GM03348 (cell line): ENCODE measurements around the gene PGRMC2.
"Not testable (repeated sequence)": the region's sequence is repeated elsewhere in the genome, so short reads cannot be mapped to it uniquely, and the experiment has no call there.

Experiments used
- DNase-seq: peaks from one replicate; pipeline ENCODE4 v3.0.0; 2012; ENCODE audit warnings: low spot score

The PGRMC2 gene

DNA sequence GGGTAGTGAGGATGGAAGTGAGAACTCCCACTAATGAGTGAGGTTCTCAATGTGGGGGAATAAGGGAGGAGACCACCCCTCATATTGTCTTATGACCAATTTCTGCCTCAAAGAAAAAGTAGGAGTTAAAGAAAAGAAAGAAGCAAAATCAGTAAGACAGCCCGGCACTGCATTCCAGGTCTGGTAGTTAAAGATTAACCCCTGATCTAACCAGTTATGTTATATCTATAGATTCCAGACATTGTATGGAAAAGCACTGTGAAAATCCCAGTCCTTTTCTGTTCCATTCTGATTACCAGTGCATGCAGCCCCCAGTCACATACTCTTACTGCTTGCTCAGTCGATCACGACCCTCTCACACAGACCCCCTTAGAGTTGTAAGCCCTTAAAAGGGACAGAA, 20.4 kb downstream of the PGRMC2 start:
- DNase-seq = not testable (repeated sequence)

DNA sequence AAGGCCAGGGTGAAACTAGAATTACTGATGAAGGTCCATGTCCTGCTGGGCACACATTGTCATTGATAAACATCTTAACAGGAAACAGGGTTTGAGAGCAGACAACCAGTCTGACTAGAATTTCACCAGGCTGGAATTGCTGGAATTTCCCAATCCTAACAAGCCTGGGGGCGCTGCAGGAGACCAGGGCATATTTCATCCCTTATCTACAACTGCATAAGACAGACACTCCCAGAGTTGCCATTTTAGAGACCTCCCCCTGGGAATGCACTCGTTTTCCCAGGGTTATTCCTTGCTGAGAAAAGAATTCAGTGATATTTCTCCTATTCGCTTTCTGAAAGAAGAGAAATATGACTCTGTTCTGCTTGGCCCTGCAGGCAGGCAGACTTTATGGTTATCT, 22.1 kb downstream of the PGRMC2 start:
- DNase-seq = not testable (repeated sequence)

DNA sequence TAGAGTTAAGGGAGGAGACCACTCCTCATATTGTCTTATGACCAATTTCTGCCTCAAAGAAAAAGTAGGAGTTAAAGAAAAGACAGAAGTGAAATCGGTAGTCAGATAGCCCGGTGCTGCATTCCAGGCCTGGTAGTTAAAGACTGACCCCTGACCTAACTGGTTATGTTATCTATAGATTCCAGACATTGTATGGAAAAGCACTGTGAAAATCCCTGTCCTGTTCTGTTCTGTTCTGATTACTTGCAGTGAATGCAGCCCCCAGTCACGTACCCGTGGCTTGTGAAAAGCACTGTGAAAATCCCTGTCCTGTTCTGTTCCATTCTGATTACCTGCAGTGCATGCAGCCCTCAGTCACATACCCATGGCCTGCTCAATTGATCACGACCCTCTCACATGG, 27.7 kb downstream of the PGRMC2 start:
- not testable (repeated sequence) for DNase-seq

DNA sequence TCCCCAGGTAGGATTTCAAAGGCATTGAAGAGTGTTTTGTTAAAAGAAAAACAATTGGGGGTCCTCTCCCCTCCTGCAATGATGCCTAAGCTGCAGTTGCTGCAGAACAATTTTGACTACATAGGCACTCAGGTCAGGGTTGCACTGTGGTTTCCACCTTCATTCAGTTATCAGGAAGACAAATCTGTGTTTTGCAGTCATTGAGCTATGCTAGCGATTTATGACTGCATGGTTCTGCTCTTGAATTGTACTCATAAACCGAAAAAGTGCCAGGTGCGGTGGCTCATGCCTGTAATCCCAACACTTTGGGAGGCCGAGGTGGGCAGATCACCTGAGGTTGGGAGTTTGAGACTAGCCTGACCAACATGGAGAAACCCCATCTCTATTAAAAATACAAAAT, 29.4 kb downstream of the PGRMC2 start:
- not testable (repeated sequence) for DNase-seq

DNA sequence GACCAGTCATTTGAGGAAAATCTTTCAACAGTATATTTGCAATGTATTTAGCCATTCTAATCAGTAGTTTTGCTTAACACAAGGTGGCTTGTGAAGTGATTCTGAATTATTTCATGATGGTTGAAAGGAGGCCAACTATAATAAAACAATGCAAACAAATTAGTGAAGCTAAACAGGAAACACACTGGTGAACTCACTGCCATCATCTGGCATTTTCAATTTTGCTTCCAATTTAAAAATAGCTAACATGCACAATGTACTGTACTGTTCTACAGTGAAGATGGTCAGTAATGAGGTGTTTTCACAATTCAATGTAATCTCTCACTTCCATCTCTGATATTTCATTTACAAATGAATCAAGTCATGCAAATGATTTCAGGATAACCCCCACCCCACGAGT, 31.1 kb downstream of the PGRMC2 start:
- no peak for DNase-seq

DNA sequence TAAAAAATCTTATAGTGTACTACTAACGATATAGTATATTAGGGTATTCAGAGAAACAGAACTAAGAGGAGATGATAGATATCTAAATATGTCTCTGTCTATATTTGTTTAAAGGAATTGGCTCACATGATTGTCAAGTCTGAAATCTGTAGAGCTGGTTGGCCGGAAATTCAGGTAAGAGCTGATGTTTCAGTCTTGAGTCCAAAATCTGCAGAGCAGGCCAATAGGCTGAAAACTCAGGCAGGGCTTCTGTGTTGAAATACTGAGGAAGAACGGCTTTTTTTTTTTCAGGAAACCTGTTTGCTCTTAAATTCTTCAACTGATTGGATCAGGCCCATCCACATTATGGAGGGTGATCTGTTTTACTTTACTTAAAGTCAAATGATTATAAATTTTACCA, 31.7 kb downstream of the PGRMC2 start:
- no peak for DNase-seq

DNA sequence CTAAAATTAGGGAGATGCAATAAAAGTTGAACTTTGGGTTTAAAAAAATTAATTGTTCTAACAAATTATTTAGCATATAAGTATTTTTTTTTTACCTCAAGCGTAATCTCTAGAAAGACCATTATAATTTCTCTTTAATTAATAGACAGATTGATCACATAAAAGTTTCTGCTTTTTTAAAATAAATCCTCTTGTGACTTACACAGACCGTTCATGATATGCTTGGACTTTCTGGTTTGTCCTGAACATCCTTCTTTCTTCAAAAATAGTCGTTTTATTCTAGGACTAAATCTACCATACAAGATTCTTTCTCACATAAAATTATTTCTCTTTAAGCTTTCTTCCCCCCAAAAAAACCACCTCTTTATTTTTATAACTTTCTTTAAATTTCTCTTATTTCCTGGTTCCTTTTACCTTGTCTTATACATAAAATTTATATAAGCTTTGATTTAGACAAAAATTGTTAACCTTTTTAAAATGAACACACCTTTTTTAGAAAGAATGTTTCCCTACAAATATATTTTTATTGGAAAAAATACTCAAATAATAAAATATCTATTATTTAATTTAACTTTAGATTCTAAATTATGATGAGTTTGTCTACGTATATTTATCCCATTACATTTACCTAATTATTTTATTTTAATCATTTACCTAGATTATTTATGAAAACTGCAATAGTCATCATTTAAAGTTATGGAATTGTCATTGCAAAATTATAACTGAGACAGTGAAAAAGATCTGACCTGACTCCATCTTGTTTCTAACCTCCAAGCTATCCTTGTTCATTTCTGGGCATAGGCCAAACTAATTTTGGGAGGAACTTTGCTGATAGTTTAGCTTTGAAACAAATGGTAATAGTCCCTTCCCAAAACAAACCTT, 37.6 kb downstream of the PGRMC2 start:
- no peak for DNase-seq

DNA sequence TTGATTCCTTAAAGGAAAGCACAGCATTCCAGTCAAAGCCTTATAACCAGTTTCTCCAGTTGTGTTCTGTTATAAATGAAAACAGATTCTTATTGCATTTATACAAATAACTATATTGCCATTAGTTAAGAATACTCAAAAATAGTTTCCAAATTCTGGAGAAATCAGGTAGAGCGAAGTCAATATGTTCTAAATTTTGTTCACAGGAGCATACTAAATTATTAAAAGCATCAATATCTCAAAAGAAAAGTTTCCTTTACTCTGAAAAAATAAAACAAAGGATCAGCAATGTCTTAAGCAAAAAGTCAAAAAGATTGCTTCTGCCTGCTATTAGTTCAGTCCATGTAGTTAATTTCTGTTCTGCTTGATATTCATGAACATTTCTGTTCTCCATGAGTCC, 39.7 kb downstream of the PGRMC2 start:
- no peak for DNase-seq

DNA sequence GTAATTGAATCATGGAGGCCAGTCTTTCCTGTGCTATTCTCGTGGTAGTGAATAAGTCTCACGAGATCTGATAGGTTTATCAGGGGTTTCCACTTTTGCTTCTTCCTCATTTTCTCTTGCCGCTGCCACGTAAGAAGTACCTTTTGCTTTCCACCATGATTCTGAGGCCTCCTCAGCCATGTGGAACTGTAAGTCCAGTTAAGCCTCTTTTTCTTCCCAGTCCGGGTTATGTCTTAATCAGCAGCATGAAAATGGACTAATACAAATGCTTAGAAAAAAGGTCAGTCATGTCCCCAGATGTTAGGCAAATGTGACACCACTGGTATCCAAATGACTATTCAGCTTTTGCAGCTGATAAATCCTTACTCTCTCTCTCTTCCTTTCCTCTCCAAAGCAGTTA, 42.2 kb downstream of the PGRMC2 start:
- not testable (repeated sequence) for DNase-seq

DNA sequence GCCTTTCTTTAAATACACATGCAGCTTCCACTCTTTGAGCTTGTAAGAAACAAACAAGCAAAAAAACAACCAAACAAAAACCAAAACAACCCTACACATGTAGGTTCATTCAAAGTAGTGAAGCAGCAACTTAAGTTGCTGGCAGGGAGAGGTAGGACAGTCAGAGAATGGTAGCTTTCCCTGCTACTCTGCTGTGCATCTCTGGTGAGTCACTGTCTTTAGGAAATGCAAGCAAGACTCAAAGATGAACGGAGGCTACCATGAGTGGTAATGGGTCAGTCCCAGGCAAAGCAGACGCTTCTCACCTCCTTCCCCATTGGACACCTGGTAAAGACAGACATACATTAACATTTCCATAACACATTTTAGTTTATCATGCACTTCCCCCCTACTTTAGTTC, 43.2 kb downstream of the PGRMC2 start:
- peak; percentile 45 for DNase-seq

DNA sequence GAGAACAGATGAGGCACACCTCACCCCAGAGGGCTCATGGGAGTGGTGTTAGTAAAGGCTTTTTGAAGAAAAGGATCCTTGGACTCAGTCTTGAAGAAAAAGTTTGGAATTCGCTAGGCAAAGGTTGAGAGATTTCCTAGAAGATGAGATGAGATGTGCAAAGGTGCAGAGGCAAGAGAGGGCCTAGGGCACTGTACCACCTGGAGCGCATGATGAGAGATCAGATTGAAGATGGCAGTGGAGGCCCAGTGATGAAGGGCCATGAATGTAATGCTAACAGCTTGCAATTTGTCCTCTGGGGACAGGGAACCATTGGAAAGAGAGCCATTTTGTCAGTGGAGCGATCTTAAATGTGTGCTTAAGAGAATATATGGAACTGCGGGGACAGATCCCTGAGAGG, 45.0 kb downstream of the PGRMC2 start:
- DNase-seq = no peak

DNA sequence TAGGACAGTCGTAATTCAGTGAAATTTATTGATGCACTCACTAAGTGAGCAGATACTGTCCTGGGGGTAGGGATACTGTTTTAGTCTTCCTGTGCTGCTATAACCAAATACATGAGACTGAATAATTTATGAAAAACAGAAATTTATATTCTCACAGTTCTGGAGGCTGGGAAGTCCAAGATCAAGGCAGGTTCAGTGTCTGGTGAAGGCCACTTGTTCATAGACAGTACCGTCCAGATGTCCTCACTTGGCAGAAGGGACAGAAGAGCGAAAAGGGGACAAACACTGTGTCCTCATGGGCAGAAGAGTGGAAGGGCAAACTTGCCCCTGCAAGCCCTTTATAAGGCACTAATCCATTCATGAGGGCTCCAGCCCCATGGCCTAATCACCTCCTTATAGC, 45.6 kb downstream of the PGRMC2 start:
- DNase-seq = no peak

DNA sequence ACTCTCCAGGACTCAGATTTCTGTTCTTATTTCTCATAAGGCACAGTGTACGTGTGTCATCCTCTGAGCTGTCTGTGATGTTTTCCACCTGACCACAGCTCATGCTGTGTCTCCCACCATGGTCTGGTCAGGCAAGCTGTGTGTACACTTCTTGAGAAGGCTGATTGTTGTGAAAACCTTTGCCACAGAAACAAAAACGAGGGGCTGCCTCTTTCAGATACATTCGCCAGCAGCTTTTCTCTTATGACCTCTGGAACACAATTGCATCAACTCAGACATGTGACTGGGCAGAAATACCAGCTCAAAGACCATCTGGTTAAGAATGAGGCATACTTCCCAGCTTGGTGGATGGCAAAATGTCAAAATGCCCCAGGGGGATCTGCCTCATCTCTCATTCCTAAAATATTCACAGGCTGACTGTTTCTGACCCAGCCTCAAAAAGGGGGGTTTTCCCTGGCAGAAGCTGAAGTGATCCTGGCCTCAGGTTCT, 46.1 kb downstream of the PGRMC2 start:
- DNase-seq = peak; percentile 84

DNA sequence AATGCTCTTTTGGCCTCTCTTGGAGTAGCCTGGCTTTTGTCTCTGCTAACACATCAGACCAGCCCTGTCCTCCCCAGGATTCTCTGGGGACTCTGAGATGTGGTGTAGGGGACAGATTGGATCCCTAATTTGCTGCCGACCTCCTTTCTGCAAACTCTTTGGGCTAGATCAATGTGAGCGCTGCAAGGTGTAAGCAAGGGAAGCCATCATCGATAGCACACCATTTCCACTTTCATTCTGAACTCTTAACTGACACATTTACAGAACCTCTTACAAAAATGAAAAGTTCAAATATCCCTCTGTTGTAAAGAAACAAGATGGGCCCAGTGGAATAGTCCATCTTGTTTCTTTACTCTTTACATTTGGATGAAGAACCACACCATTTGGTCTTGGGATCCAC, 46.6 kb downstream of the PGRMC2 start:
- DNase-seq = no peak

DNA sequence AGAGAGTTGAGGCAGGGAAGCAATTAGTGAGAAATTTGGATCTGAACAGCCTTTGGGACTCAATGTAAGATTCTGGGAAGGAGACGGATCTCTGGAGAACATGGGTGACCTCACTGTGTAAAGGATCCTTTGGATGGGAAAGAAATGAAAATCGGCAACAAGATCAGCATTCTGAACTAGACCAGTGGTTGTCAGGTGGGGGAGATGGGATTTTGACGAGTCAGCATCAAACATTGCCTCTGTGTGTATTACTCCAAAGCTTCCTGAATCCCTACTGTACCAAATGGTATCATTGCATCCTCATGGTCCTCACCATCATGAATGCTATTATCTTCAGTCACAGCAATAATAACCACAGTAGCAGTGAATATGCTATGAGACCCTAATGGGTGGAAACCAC, 52.8 kb downstream of the PGRMC2 start:
- no peak for DNase-seq

DNA sequence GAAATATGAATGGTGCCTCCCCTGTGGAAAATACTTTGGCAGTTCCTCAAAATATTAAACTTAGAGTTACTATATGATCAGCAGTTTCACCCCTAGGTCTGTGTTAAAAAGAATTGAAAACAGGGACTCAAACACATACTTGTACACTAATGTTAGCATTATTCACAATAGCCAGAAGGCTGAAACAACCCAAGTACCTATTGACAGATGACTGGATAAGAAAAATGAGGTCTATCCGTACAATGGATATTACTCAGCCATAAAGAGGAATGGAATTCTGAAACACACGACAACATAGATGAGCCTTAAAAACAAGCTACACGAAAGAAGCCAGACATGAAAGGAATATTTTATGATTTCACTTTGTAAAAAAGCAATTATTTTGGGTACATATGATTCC, 54.9 kb downstream of the PGRMC2 start:
- no peak for DNase-seq

DNA sequence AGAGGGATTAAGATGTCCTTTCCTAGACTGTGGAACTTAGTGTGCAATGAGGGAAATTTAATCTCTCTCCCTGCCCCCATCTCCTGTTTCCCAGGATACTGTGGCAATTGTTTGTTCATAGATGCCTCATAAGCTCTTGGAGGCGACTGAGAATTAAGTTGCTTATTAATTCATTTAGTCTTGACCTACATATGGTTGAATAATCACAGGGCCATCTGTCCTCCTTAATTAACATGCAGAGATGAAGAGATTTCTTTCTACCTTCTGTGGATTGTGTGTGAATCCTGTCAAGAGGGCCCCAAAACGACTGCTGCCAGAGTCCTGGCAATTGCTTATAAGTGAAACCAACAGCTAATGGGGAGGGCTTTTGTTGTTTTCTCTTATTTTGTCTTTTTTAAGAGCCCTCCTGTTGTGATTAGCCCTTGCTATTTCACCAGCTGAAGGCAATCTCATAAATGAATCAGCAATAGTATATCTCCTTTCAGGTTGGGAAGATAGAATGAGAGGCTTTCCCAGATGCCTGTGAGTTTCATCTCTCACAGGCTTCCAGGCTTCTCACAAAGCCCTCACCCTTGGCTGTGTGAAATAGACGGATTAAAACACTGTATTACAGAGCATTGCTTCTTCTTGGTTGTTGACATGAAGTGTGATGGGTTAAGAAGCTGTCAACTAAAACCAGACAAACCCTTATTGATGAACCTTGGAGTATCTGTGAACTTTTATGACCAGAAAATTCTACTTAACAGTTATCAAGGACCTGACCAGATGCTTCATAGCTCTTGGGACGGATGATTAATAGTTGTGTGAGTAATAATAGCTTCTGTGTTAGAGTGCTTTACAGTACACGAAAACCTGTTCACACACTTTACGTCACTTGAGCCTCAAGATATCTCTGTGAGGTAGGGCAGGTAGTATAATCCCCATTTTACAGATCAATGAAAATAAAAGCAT, 58.5 kb downstream of the PGRMC2 start:
- no peak for DNase-seq

DNA sequence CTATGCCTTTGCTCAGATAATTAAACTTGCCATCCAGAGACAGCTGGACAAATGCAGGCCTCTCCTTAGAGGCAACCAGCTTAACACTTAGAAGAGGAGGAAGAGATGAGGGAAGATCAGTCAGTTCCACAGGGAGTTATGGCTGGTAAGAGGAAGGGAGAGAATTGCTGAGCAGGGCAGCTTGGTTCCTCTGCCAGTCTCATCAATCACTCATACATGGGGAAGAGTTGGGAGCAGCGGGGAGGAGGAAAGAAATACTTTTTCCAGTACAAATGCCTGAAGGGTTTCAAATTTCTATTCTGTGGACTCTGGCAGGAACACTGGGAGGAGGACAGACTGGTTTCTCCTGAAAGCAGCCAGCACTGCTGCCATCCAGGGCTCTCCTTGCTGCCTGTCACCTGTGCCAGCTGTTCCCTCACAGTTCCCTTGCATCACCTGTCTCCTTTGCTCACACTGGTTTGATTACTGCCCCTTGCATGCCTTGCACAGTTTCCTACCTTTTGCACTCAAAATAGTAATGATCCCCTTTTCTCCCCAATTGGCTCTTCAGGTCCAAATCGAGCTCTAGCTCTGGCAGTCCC, 59.5 kb downstream of the PGRMC2 start:
- DNase-seq = peak; percentile 16

DNA sequence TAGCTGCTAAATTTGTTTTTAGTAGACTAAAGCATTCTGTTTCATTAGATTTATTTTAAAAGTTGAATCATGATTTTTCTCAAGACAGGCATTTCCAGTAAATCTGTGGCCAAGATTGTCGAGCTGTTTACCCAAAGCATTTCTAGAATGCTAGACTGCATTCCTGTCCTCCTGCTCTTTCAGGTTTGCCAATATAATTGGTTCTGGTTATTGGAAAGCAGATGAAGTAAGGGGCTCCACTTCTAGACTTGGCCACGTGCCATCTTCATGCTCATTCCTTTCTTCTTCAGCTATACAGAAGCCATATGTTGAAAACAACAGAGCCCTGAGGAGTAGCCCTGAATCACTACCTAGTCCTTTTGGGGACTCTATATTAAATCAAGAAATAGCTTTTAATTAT, 62.5 kb downstream of the PGRMC2 start:
- peak; percentile 73 for DNase-seq

DNA sequence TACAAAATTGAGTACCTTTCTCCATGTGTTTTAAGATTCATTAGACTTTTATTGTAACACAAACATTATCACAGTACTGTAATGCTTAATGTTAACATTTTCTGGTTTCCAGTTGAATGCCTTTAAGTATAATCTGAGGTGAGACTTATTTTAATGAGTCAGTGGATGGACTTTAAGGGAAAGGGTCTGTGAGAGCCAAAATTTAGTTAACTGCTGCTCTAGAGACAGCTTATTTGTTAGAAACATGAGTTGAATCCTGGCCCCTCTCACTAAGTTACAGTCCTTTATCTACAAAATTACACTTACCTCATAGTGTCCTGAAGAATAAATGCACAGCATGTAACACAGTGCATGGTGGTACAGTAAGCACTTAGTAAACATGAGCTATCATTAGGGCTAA, 66.0 kb downstream of the PGRMC2 start:
- DNase-seq = no peak

DNA sequence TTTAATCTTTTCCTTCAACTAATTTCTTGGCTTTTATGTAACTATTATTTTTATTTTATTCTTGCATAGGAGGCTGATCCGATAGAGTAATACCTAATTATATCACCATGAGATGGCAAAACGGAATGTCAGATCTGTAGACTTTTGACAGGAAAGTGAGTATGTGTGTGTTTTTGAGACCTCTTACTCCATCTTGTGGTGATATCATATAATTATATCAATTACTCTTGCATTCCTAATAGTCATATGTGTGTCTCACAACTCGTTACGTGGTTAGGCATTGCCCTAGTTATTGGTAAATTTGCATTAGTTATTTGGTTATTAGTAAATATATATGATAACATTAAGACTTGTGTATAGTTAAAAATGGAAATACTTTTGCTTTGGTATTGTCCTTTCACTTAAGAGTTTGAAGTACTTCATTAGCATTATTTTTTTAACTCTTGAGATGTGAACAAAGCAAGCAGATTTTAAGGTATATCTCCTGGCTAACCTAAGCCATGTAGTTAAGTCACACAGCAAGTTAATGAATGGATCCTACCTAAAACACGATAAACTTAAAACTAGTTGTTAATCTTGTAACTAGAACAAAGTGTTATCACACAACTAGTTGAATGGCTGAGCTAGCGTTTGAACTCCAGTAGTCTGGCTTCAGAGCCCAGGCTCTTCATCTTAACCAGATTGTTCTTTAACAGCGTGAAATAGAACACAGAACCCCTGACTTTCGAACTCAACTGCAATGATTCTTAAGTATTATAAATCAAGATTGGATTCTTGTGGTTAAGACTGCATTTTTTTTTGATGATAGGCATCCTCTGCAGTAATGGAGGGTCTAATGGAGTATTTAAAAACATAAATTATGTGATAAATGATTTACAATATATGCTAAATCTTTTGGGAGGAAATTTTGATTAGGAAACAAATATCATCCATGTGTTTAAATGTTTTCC, 67.1 kb downstream of the PGRMC2 start:
- peak; percentile 68 for DNase-seq
